Hepatocyte (in vitro differentiated cells): ENCODE data around the gene ATP8B3.

Source experiments
- CTCF ChIP-seq: fragments of 200-600 bp; sonication (generic); IDR thresholded peaks from 2 replicates; pipeline ENCODE4 v1.5.1; 2016; ENCODE audit warnings: antibody characterized with exemption, mild to moderate bottlenecking; ENCODE audit not compliant: poor library complexity
- EZH2 ChIP-seq: fragments of 200-600 bp; sonication (generic); IDR thresholded peaks from 2 replicates; pipeline ENCODE4 v1.6.1; 2016; ENCODE audit warnings: antibody characterized with exemption, mild to moderate bottlenecking, borderline replicate concordance
- EZH2phosphoT487 ChIP-seq: fragments of 200-600 bp; sonication (generic); IDR thresholded peaks from one replicate; pipeline ENCODE4 v1.6.1; 2018; ENCODE audit warnings: antibody characterized with exemption, mild to moderate bottlenecking, low read depth, moderate library complexity; ENCODE audit not compliant: unreplicated experiment, severe bottlenecking

DNA sequence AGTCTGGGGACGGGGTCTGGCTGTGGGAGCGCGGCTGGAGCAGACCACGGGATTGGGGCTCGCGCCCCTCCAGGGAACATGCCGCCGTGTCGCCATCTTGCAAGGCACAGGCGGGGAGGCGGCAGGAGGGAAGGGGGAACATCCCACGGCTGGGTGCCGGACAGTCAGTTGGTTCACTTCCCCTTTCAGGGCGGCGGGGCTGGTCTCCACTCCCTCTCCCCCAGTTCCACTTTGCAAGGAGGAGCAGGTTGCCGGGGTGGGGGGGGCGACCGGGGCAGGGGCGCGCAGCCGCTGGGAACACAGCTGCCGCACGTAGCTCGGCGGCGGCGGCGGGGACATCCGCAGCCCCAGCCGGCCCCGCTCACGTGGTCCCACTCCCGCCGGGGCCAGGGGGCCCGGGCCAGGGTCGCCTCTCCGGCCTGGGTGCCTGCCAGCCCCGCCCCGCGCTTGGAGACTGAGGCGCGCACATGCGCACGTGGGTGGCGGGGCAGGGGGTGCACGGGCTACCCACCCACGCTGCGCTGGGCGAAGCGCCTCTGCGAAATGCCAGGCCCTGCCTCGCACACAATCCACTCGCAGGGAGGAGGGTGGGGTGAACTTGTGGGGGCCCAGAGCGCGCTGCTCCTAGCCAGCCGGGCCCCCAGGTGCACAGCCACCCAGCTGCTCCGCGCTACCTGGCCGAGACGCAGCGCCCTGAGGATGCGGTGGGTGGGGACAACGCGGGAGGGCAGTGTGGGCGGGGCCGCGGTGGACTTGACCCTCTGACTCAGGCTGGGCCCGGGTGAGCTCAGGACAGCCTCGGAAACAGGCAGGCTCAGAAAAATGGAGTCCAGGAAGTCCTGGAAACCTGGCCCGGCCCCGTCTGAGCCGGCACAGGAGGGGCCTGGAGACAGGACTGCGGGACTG is 44.9 kb upstream of the ATP8B3 start:
- TF ChIP-seq EZH2phosphoT487 (no peak), CTCF (no peak), EZH2 (no peak)
